K562 (cell line): ENCODE data around the gene AK4. TPM values are rescaled to one million over a fixed set of nuclear protein-coding genes. Genes with fewer than 3 reads are reported as not detected.

Source experiments
- CCNT2 ChIP-seq: IDR thresholded peaks from 2 replicates; pipeline ENCODE4 v1.6.1; 2011; ENCODE audit warnings: borderline replicate concordance, low read depth, mild to moderate bottlenecking, moderate library complexity, mixed read lengths, low read length; ENCODE audit not compliant: insufficient read length; ENCODE audit errors: extremely low read depth
- CREM ChIP-seq: IDR thresholded peaks from 2 replicates; pipeline ENCODE4 v1.6.1; 2014; ENCODE audit warnings: antibody characterized with exemption, low read depth
- GATAD2B ChIP-seq: fragments of 450-650 bp; IDR thresholded peaks from 2 replicates; pipeline ENCODE4 v1.6.1; 2017; ENCODE audit warnings: mild to moderate bottlenecking, borderline replicate concordance
- HLTF ChIP-seq: fragments of 450-650 bp; IDR thresholded peaks from 2 replicates; pipeline ENCODE4 v1.6.1; 2016
- HNRNPH1 ChIP-seq: fragments of 200-400 bp; formaldehyde crosslinking; optimal IDR thresholded peaks from 2 replicates; pipeline ENCODE3; 2017; ENCODE audit warnings: low read depth, mild to moderate bottlenecking, low read length, moderate library complexity
- HNRNPK ChIP-seq: fragments of 200-400 bp; formaldehyde crosslinking; IDR thresholded peaks from one replicate; pipeline ENCODE4 v1.6.1; 2018; ENCODE audit warnings: mild to moderate bottlenecking, low read depth, low read length; ENCODE audit not compliant: poor library complexity, severe bottlenecking
- MLX ChIP-seq, 2 experiments: fragments of 450-650 bp in 1 of 2; sonication (generic) in 1 of 2; formaldehyde crosslinking; conservative IDR thresholded peaks; 2 replicates each; pipeline versions ENCODE4 v1.4.0 to v1.8.1; 2020 to 2022; ENCODE audit warnings: mild to moderate bottlenecking in 1 of 2, missing genetic modification reagents in 1 of 2
- NFYB ChIP-seq: IDR thresholded peaks from 2 replicates; pipeline ENCODE4 v1.6.1; 2011; ENCODE audit warnings: mild to moderate bottlenecking, moderate library complexity; ENCODE audit not compliant: insufficient read length; ENCODE audit errors: extremely low read depth
- PATZ1 ChIP-seq: fragments of 250-450 bp; sonication (Bioruptor Pico); IDR thresholded peaks from 2 replicates; pipeline ENCODE4 v1.5.0; 2020; ENCODE audit warnings: mild to moderate bottlenecking, borderline replicate concordance
- PHB ChIP-seq: fragments of 250-450 bp; sonication (Bioruptor Pico); IDR thresholded peaks from 2 replicates; pipeline ENCODE4 v1.5.0; 2021
- SAFB ChIP-seq: fragments of 200-400 bp; formaldehyde crosslinking; IDR thresholded peaks from 2 replicates; pipeline ENCODE4 v1.6.1; 2017; ENCODE audit warnings: low read depth, low read length, borderline replicate concordance
- SP1 ChIP-seq: sonication (generic); formaldehyde crosslinking; IDR thresholded peaks from 2 replicates; pipeline ENCODE4 v1.8.1; 2022; ENCODE audit warnings: mild to moderate bottlenecking, missing genetic modification reagents
- TCF7 ChIP-seq: sonication (generic); IDR thresholded peaks from 2 replicates; pipeline ENCODE4 v1.6.1; 2016; ENCODE audit warnings: antibody characterized with exemption, borderline replicate concordance
- YY1 ChIP-seq, 3 experiments: IDR thresholded peaks; 2 replicates each; pipeline ENCODE4 v1.6.1; 2011; ENCODE audit warnings: low read length in 2 of 3, mild to moderate bottlenecking in 2 of 3, moderate library complexity in 2 of 3, borderline replicate concordance in 1 of 3, control low read depth in 1 of 3, low read depth in 1 of 3; ENCODE audit not compliant: insufficient read depth in 3 of 3, insufficient replicate concordance in 2 of 3, control insufficient read depth in 1 of 3, insufficient read length in 1 of 3; ENCODE audit errors: extremely low read depth in 1 of 3
- ZBTB9 ChIP-seq: fragments of 450-650 bp; formaldehyde crosslinking; IDR thresholded peaks from 2 replicates; pipeline ENCODE4 v1.4.0; 2020; ENCODE audit warnings: mild to moderate bottlenecking, moderate library complexity
- ZFP1 ChIP-seq: fragments of 450-650 bp; formaldehyde crosslinking; IDR thresholded peaks from 2 replicates; pipeline ENCODE4 v1.4.0; 2020; ENCODE audit warnings: mild to moderate bottlenecking, mixed read lengths
- ZNF609 ChIP-seq: sonication (generic); formaldehyde crosslinking; IDR thresholded peaks from 2 replicates; pipeline ENCODE4 v1.8.1; 2023; ENCODE audit warnings: missing genetic modification reagents, mild to moderate bottlenecking, borderline replicate concordance
- polyA plus RNA-seq, 8 experiments: library from polyadenylated mRNA; depleted of rRNA in 4 of 8; stranded (reverse) in 5 of 8; unstranded in 3 of 8; fragments of >200 nt; fragmentation: Nextera tagmentation in 2 of 8; fragmentation: Illumina TruSeq in 1 of 8; extraction: Ambion mirVana in 2 of 8; extraction: Trizol in 1 of 8; gene quantifications; 2 replicates each; pipeline versions ENCODE4 v1.2.1 to v1.2.3, GENCODE V29; 2011 to 2014; ENCODE audit warnings: inconsistent platforms in 1 of 8, missing spikeins in 1 of 8
- total RNA-seq, 7 experiments: library from RNA; depleted of rRNA in 6 of 7; stranded (reverse); fragments of >200 nt in 6 of 7; fragmentation: Illumina TruSeq in 2 of 7; extraction: Trizol in 2 of 7; gene quantifications; 2 replicates each; pipeline versions ENCODE4 v1.2.1 to v1.2.3, GENCODE V29; 2011 to 2021; ENCODE audit warnings: low replicate concordance in 1 of 7

Gene AK4
- total and polyA plus RNA-seq, 9 of the 15 experiments (the other 6 are each of a cell fraction or from before 2014, with no cell fraction given) = 10.4 to 96.6 (median 21.5) TPM

- TF ChIP-seq ZNF609 (CRISPR knock-in tag) (0 out of 2 replicates have a peak, but pooled peaks have one; percentile 16), ZBTB9 (CRISPR knock-in tag) (peak; percentile 49; the same call in 1 of the 2 replicates), HNRNPK (no peak), HNRNPH1 (no peak), CREM (peak; percentile 3; the same call in 1 of the 2 replicates), PATZ1 (no peak), CCNT2 (peak; percentile 90), HLTF (no peak), TCF7 (0 out of 2 replicates have a peak, but pooled peaks have one; percentile 14), MLX (CRISPR knock-in tag; conservative IDR thresholded peaks at IDR 0.05) (no peak), YY1 (IDR thresholded peaks at IDR 0.05; ENCODE audit: borderline replicate concordance in 1 of 3, control insufficient read depth in 1 of 3, extremely low read depth in 1 of 3, insufficient read depth in 3 of 3, insufficient read length in 1 of 3, insufficient replicate concordance in 2 of 3, low read depth in 1 of 3, low read length in 2 of 3) (peak in 2 of 3 experiments; percentile 64 to 76), SAFB (peak; percentile 44; the same call in 1 of the 2 replicates), PHB (no peak), GATAD2B (peak; percentile 93), NFYB (no peak), SP1 (peak; percentile 58), ZFP1 (no peak)
Observed at GRCh38 chr1:65254320-65255034, 106.5 kb downstream of the AK4 start (continued).
